GM23338 (cell line): ENCODE measurements around the gene PDE1A.

Experiments
- EZH2phosphoT487 ChIP-seq: fragments of 200-600 bp; sonication (generic); IDR thresholded peaks from one replicate; pipeline ENCODE4 v1.8.1; 2018; ENCODE audit warnings: antibody characterized with exemption; ENCODE audit not compliant: unreplicated experiment
- ZNF331 ChIP-seq: fragments of 250-450 bp; sonication (Bioruptor Pico); IDR thresholded peaks from 2 replicates; pipeline ENCODE4 v1.5.0; 2020; ENCODE audit warnings: low read depth, mild to moderate bottlenecking, moderate library complexity

GRCh38 chr2:182452456-182452990 is 25.7 kb upstream of the PDE1A start:
- TF ChIP-seq EZH2phosphoT487 (no peak), ZNF331 (CRISPR knock-in tag) (no peak)
